GM23338 (cell line): ENCODE results near the gene GLCE. TPM values are rescaled to one million over a fixed set of nuclear protein-coding genes. Genes with fewer than 3 reads are reported as not detected.

Source experiments
- ATAC-seq: fragments of 200-7000 bp; cut with Tn5 transposase; 3 replicates; pipeline ENCODE4 v1.9.1; 2020
- DNase-seq: peaks from one replicate; pipeline ENCODE4 v3.0.0-alpha.2; 2015; ENCODE audit warnings: low spot score
- H2AFZ ChIP-seq: fragments of 200-600 bp; sonication (generic); 2 replicates; pipeline ENCODE4 v1.8.0; 2016; ENCODE audit warnings: antibody characterized with exemption, mild to moderate bottlenecking, moderate library complexity
- H3F3A ChIP-seq: fragments of 200-600 bp; sonication (generic); replicated peaks from 2 replicates; pipeline ENCODE4 v1.8.0; 2017; ENCODE audit warnings: antibody characterized with exemption, mixed run types, low read depth
- H3K27ac ChIP-seq: fragments of 200-600 bp; sonication (generic); 2 replicates; pipeline ENCODE4 v1.6.1; 2016; ENCODE audit warnings: low read depth
- H3K27me3 ChIP-seq: fragments of 200-600 bp; sonication (generic); 2 replicates; pipeline ENCODE4 v1.8.0; 2016; ENCODE audit warnings: mild to moderate bottlenecking, mixed run types, moderate library complexity; ENCODE audit not compliant: insufficient read depth
- H3K36me3 ChIP-seq: fragments of 200-600 bp; sonication (generic); 2 replicates; pipeline ENCODE4 v1.8.0; 2016; ENCODE audit warnings: mild to moderate bottlenecking; ENCODE audit not compliant: insufficient read depth
- H3K4me1 ChIP-seq: fragments of 200-600 bp; sonication (generic); 2 replicates; pipeline ENCODE4 v1.8.0; 2016; ENCODE audit warnings: mild to moderate bottlenecking, moderate library complexity; ENCODE audit not compliant: insufficient read depth
- H3K4me2 ChIP-seq: fragments of 200-600 bp; sonication (generic); 2 replicates; pipeline ENCODE4 v1.7.1; 2017; ENCODE audit warnings: mixed run types
- H3K4me3 ChIP-seq: fragments of 200-600 bp; sonication (generic); 2 replicates; pipeline ENCODE4 v1.6.1; 2016; ENCODE audit warnings: mixed run types
- H3K79me2 ChIP-seq: fragments of 200-600 bp; sonication (generic); replicated peaks from 2 replicates; pipeline ENCODE4 v1.8.0; 2017; ENCODE audit warnings: mild to moderate bottlenecking; ENCODE audit not compliant: insufficient read depth
- H3K9me2 ChIP-seq: fragments of 200-600 bp; sonication (generic); 2 replicates; pipeline ENCODE4 v1.8.0; 2017; ENCODE audit not compliant: insufficient read depth
- H4K20me1 ChIP-seq: fragments of 200-600 bp; sonication (generic); replicated peaks from 2 replicates; pipeline ENCODE4 v1.8.0; 2017; ENCODE audit warnings: mild to moderate bottlenecking; ENCODE audit not compliant: insufficient read depth
- H3K27ac Mint-ChIP-seq: 2 replicates; pipeline ENCODE4 v1.8.0; 2020; ENCODE audit warnings: inconsistent platforms, mild to moderate bottlenecking, moderate library complexity, mixed read lengths
- H3K27me3 Mint-ChIP-seq: 3 replicates; pipeline ENCODE4 v1.8.0; 2022; ENCODE audit warnings: low read depth, mild to moderate bottlenecking, moderate library complexity, mixed read lengths, inconsistent platforms; ENCODE audit not compliant: insufficient read depth, poor library complexity
- H3K36me3 Mint-ChIP-seq: 3 replicates; pipeline ENCODE4 v1.8.0; 2021; ENCODE audit warnings: low read depth, mild to moderate bottlenecking, inconsistent platforms, moderate library complexity, mixed read lengths
- H3K4me1 Mint-ChIP-seq: 3 replicates; pipeline ENCODE4 v1.8.0; 2020; ENCODE audit warnings: mild to moderate bottlenecking, inconsistent platforms, mixed read lengths
- H3K4me3 Mint-ChIP-seq: 3 replicates; pipeline ENCODE4 v1.8.0; 2021; ENCODE audit warnings: moderate library complexity, mild to moderate bottlenecking, inconsistent platforms, mixed read lengths
- H3K9me3 Mint-ChIP-seq: 3 replicates; pipeline ENCODE4 v1.8.0; 2020; ENCODE audit warnings: moderate library complexity, mild to moderate bottlenecking, inconsistent platforms, mixed read lengths
- CREB1 ChIP-seq: fragments of 250-450 bp; sonication (Bioruptor Pico); IDR thresholded peaks from 2 replicates; pipeline ENCODE4 v1.5.0; 2020; ENCODE audit warnings: low read depth, mild to moderate bottlenecking, moderate library complexity
- EZH2 ChIP-seq: fragments of 200-600 bp; sonication (generic); IDR thresholded peaks from one replicate; pipeline ENCODE4 v1.8.0; 2017; ENCODE audit warnings: antibody characterized with exemption, mild to moderate bottlenecking, low read depth; ENCODE audit not compliant: unreplicated experiment
- EZH2phosphoT487 ChIP-seq: fragments of 200-600 bp; sonication (generic); IDR thresholded peaks from one replicate; pipeline ENCODE4 v1.8.1; 2018; ENCODE audit warnings: antibody characterized with exemption; ENCODE audit not compliant: unreplicated experiment
- JUNB ChIP-seq: IDR thresholded peaks from one replicate; pipeline ENCODE4 v1.6.1; 2016; ENCODE audit warnings: antibody characterized with exemption; ENCODE audit not compliant: unreplicated experiment
- NANOG ChIP-seq: IDR thresholded peaks from 2 replicates; pipeline ENCODE4 v1.6.1; 2016; ENCODE audit warnings: antibody characterized with exemption, borderline replicate concordance
- POLR2AphosphoS5 ChIP-seq: IDR thresholded peaks from 2 replicates; pipeline ENCODE4 v1.6.1; 2016; ENCODE audit warnings: antibody characterized with exemption, low read depth
- STAT1 ChIP-seq: IDR thresholded peaks from one replicate; pipeline ENCODE4 v1.6.1; 2016; ENCODE audit warnings: antibody characterized with exemption; ENCODE audit not compliant: unreplicated experiment
- ZNF114 ChIP-seq: fragments of 250-450 bp; sonication (Bioruptor Pico); IDR thresholded peaks from 2 replicates; pipeline ENCODE4 v1.5.0; 2020; ENCODE audit warnings: mild to moderate bottlenecking, moderate library complexity
- ZNF331 ChIP-seq: fragments of 250-450 bp; sonication (Bioruptor Pico); IDR thresholded peaks from 2 replicates; pipeline ENCODE4 v1.5.0; 2020; ENCODE audit warnings: low read depth, mild to moderate bottlenecking, moderate library complexity
- polyA plus RNA-seq: library from polyadenylated mRNA; unstranded; fragments of >200 nt; fragmentation: Nextera tagmentation; extraction: Ambion mirVana; gene quantifications from 2 replicates; pipeline ENCODE4 v1.2.1, GENCODE V29; 2016
- total RNA-seq: library from RNA; depleted of rRNA; stranded (reverse); fragments of >200 nt; shearing (Covaris generic); gene quantifications from 2 replicates; pipeline ENCODE4 v1.2.3, GENCODE V29; 2014
- TF ChIP-seq, protein P1 (sequence below): IDR thresholded peaks from one replicate; pipeline ENCODE4 v1.6.1; 2018; ENCODE audit warnings: antibody characterized with exemption; ENCODE audit not compliant: unreplicated experiment
- TF ChIP-seq, protein P2 (sequence below): fragments of 250-450 bp; sonication (Bioruptor Pico); IDR thresholded peaks from 2 replicates; pipeline ENCODE4 v1.5.0; 2020; ENCODE audit warnings: mild to moderate bottlenecking, moderate library complexity
- TF ChIP-seq, protein P3 (sequence below), 2 experiments: fragments of 200-600 bp in 1 of 2; sonication (generic) in 1 of 2; conservative IDR thresholded peaks; 2 replicates each; pipeline versions ENCODE4 v1.5.1 to v1.6.1; 2016 to 2017; ENCODE audit warnings: antibody characterized with exemption in 2 of 2, low read depth in 2 of 2, mild to moderate bottlenecking in 2 of 2, moderate library complexity in 1 of 2
- TF ChIP-seq, protein P4 (sequence below): IDR thresholded peaks from 2 replicates; pipeline ENCODE4 v1.6.1; 2016; ENCODE audit warnings: antibody characterized with exemption

GLCE gene
- total and polyA plus RNA-seq, 2 experiments from 2014 or later: 7.5 to 15.5 TPM

DNA sequence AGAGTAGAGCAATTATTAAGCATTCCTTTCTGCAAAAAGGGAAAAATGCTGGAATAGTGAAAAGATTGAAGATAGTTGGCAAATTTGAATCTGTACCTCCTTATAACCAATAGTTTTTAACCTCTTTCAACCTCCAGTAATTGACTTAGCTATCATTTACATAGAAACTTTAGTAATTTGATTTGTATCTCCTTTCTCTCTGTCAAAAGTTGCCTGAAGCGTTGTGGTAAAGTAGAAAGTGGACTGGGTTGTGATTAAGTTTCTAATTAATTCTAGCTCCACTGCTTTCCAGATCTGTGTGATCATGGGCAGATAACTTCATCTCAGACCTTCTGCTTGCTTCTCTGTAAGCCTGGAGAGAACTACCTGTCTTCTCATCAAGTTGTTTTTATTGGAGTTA lies 24.8 kb downstream of the GLCE start:
- peaks cover 26% of the 10 kb centered on the region for H3K79me2 ChIP-seq

More for the DNA sequence above, 24.8 kb downstream of the GLCE start:
- Histone ChIP-seq H3K36me3 (no peaks in the 10 kb centered on the region), H3K9me2 (no peaks in the 10 kb centered on the region), H4K20me1 (peaks cover 3% of the 10 kb centered on the region), H3K27me3 (no peaks in the 10 kb centered on the region), H3K27ac (no peak overlapping the region), H3K4me2 (no peak overlapping the region), H3K4me3 (no peak overlapping the region), H3F3A (no peaks in the 10 kb centered on the region), H3K4me1 (no peaks in the 10 kb centered on the region), H2AFZ (no peak overlapping the region)
- Mint-ChIP-seq H3K36me3 (peaks cover 9% of the 10 kb centered on the region; the same call in 2 of the 3 replicates), H3K9me3 (no peaks in the 10 kb centered on the region; the same call in 2 of the 3 replicates), H3K27ac (no peak overlapping the region), H3K4me3 (no peak overlapping the region), H3K4me1 (no peaks in the 10 kb centered on the region), H3K27me3 (no peaks in the 10 kb centered on the region)
- no peak for TF ChIP-seq CREB1 (CRISPR knock-in tag)
- TF ChIP-seq, protein P1, sequence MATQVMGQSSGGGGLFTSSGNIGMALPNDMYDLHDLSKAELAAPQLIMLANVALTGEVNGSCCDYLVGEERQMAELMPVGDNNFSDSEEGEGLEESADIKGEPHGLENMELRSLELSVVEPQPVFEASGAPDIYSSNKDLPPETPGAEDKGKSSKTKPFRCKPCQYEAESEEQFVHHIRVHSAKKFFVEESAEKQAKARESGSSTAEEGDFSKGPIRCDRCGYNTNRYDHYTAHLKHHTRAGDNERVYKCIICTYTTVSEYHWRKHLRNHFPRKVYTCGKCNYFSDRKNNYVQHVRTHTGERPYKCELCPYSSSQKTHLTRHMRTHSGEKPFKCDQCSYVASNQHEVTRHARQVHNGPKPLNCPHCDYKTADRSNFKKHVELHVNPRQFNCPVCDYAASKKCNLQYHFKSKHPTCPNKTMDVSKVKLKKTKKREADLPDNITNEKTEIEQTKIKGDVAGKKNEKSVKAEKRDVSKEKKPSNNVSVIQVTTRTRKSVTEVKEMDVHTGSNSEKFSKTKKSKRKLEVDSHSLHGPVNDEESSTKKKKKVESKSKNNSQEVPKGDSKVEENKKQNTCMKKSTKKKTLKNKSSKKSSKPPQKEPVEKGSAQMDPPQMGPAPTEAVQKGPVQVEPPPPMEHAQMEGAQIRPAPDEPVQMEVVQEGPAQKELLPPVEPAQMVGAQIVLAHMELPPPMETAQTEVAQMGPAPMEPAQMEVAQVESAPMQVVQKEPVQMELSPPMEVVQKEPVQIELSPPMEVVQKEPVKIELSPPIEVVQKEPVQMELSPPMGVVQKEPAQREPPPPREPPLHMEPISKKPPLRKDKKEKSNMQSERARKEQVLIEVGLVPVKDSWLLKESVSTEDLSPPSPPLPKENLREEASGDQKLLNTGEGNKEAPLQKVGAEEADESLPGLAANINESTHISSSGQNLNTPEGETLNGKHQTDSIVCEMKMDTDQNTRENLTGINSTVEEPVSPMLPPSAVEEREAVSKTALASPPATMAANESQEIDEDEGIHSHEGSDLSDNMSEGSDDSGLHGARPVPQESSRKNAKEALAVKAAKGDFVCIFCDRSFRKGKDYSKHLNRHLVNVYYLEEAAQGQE: no peak
- TF ChIP-seq, protein P2, sequence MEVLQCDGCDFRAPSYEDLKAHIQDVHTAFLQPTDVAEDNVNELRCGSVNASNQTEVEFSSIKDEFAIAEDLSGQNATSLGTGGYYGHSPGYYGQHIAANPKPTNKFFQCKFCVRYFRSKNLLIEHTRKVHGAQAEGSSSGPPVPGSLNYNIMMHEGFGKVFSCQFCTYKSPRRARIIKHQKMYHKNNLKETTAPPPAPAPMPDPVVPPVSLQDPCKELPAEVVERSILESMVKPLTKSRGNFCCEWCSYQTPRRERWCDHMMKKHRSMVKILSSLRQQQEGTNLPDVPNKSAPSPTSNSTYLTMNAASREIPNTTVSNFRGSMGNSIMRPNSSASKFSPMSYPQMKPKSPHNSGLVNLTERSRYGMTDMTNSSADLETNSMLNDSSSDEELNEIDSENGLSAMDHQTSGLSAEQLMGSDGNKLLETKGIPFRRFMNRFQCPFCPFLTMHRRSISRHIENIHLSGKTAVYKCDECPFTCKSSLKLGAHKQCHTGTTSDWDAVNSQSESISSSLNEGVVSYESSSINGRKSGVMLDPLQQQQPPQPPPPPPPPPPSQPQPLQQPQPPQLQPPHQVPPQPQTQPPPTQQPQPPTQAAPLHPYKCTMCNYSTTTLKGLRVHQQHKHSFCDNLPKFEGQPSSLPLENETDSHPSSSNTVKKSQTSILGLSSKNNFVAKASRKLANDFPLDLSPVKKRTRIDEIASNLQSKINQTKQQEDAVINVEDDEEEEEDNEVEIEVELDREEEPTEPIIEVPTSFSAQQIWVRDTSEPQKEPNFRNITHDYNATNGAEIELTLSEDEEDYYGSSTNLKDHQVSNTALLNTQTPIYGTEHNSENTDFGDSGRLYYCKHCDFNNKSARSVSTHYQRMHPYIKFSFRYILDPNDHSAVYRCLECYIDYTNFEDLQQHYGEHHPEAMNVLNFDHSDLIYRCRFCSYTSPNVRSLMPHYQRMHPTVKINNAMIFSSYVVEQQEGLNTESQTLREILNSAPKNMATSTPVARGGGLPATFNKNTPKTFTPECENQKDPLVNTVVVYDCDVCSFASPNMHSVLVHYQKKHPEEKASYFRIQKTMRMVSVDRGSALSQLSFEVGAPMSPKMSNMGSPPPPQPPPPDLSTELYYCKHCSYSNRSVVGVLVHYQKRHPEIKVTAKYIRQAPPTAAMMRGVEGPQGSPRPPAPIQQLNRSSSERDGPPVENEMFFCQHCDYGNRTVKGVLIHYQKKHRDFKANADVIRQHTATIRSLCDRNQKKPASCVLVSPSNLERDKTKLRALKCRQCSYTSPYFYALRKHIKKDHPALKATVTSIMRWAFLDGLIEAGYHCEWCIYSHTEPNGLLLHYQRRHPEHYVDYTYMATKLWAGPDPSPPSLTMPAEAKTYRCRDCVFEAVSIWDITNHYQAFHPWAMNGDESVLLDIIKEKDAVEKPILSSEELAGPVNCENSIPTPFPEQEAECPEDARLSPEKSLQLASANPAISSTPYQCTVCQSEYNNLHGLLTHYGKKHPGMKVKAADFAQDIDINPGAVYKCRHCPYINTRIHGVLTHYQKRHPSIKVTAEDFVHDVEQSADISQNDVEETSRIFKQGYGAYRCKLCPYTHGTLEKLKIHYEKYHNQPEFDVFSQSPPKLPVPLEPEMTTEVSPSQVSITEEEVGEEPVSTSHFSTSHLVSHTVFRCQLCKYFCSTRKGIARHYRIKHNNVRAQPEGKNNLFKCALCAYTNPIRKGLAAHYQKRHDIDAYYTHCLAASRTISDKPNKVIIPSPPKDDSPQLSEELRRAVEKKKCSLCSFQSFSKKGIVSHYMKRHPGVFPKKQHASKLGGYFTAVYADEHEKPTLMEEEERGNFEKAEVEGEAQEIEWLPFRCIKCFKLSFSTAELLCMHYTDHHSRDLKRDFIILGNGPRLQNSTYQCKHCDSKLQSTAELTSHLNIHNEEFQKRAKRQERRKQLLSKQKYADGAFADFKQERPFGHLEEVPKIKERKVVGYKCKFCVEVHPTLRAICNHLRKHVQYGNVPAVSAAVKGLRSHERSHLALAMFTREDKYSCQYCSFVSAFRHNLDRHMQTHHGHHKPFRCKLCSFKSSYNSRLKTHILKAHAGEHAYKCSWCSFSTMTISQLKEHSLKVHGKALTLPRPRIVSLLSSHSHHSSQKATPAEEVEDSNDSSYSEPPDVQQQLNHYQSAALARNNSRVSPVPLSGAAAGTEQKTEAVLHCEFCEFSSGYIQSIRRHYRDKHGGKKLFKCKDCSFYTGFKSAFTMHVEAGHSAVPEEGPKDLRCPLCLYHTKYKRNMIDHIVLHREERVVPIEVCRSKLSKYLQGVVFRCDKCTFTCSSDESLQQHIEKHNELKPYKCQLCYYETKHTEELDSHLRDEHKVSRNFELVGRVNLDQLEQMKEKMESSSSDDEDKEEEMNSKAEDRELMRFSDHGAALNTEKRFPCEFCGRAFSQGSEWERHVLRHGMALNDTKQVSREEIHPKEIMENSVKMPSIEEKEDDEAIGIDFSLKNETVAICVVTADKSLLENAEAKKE (CRISPR knock-in tag): no peak
- TF ChIP-seq, protein P3, sequence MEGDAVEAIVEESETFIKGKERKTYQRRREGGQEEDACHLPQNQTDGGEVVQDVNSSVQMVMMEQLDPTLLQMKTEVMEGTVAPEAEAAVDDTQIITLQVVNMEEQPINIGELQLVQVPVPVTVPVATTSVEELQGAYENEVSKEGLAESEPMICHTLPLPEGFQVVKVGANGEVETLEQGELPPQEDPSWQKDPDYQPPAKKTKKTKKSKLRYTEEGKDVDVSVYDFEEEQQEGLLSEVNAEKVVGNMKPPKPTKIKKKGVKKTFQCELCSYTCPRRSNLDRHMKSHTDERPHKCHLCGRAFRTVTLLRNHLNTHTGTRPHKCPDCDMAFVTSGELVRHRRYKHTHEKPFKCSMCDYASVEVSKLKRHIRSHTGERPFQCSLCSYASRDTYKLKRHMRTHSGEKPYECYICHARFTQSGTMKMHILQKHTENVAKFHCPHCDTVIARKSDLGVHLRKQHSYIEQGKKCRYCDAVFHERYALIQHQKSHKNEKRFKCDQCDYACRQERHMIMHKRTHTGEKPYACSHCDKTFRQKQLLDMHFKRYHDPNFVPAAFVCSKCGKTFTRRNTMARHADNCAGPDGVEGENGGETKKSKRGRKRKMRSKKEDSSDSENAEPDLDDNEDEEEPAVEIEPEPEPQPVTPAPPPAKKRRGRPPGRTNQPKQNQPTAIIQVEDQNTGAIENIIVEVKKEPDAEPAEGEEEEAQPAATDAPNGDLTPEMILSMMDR (conservative IDR thresholded peaks at IDR 0.05; ENCODE audit: low read depth in 2 of 2): no peak
- TF ChIP-seq, protein P4, sequence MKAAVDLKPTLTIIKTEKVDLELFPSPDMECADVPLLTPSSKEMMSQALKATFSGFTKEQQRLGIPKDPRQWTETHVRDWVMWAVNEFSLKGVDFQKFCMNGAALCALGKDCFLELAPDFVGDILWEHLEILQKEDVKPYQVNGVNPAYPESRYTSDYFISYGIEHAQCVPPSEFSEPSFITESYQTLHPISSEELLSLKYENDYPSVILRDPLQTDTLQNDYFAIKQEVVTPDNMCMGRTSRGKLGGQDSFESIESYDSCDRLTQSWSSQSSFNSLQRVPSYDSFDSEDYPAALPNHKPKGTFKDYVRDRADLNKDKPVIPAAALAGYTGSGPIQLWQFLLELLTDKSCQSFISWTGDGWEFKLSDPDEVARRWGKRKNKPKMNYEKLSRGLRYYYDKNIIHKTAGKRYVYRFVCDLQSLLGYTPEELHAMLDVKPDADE: no peak
- TF ChIP-seq EZH2phosphoT487: no peak
- TF ChIP-seq EZH2: no peak
- TF ChIP-seq NANOG: no peak
- no peak for TF ChIP-seq ZNF331 (CRISPR knock-in tag)
- no peak for TF ChIP-seq ZNF114
- no peak for TF ChIP-seq JUNB
- TF ChIP-seq STAT1: no peak
- TF ChIP-seq POLR2AphosphoS5: no peak
- DNase-seq (no peak), ATAC-seq (no peak)
